ENCODE measurements around the gene UBL3.

Gene UBL3

GRCh38 chr13:29743201-29743786 is 107.1 kb downstream of the UBL3 start:
- Histone ChIP-seq H3K36me3 (ENCODE audit: control insufficient read depth, insufficient read depth, low read length) (no peaks in the 10 kb centered on the region), H3K4me1 (ENCODE audit: control insufficient read depth, insufficient read depth, low read length) (no peaks in the 10 kb centered on the region), H3K4me3 (ENCODE audit: low read depth, low read length) (no peak overlapping the region), H3K27ac (ENCODE audit: low read depth, low read length) (no peak overlapping the region), H3K9ac (ENCODE audit: low read length) (no peak overlapping the region), H3K27me3 (ENCODE audit: control insufficient read depth, insufficient read depth, low read length) (no peaks in the 10 kb centered on the region), H3K9me3 (ENCODE audit: control insufficient read depth, insufficient read depth, low read depth, low read length) (no peaks in the 10 kb centered on the region)

- no peak overlapping the region for H3K9ac ChIP-seq (ENCODE audit: low read length)
- H3K27me3 ChIP-seq (ENCODE audit: control insufficient read depth, insufficient read depth, low read length), result no peaks in the 10 kb centered on the region
- H3K4me1 ChIP-seq (ENCODE audit: control insufficient read depth, insufficient read depth, low read length), result no peaks in the 10 kb centered on the region
- H3K9me3 ChIP-seq (ENCODE audit: control insufficient read depth, insufficient read depth, low read depth, low read length), result no peaks in the 10 kb centered on the region
- no peak overlapping the region for H3K27ac ChIP-seq (ENCODE audit: low read depth, low read length)
- no peaks in the 10 kb centered on the region for H3K36me3 ChIP-seq (ENCODE audit: control insufficient read depth, insufficient read depth, low read length)
- no peak overlapping the region for H3K4me3 ChIP-seq (ENCODE audit: low read depth, low read length)
Observed at GRCh38 chr13:29740961-29741360, 109.5 kb downstream of the UBL3 start.

GRCh38 chr13:29737061-29737460 is 113.4 kb downstream of the UBL3 start:
- no peaks in the 10 kb centered on the region for H3K4me1 ChIP-seq (ENCODE audit: control insufficient read depth, insufficient read depth, low read length)

GRCh38 chr13:29733147-29733611 is 117.2 kb downstream of the UBL3 start:
- H3K27me3 ChIP-seq (ENCODE audit: control insufficient read depth, insufficient read depth, low read length), result peaks cover 3% of the 10 kb centered on the region; the same call in 1 of the 2 replicates
- H3K9me3 ChIP-seq (ENCODE audit: control insufficient read depth, insufficient read depth, low read depth, low read length), result no peaks in the 10 kb centered on the region
- H3K4me3 ChIP-seq (ENCODE audit: low read depth, low read length), result no peak overlapping the region
- H3K4me1 ChIP-seq (ENCODE audit: control insufficient read depth, insufficient read depth, low read length), result no peaks in the 10 kb centered on the region
- no peak overlapping the region for H3K27ac ChIP-seq (ENCODE audit: low read depth, low read length)
- H3K36me3 ChIP-seq (ENCODE audit: control insufficient read depth, insufficient read depth, low read length), result no peaks in the 10 kb centered on the region
- no peak overlapping the region for H3K9ac ChIP-seq (ENCODE audit: low read length)

More at GRCh38 chr13:29737061-29737460, 113.4 kb downstream of the UBL3 start:
- Histone ChIP-seq H3K4me3 (ENCODE audit: low read depth, low read length) (no peak overlapping the region), H3K9ac (ENCODE audit: low read length) (no peak overlapping the region), H3K27ac (ENCODE audit: low read depth, low read length) (no peak overlapping the region), H3K36me3 (ENCODE audit: control insufficient read depth, insufficient read depth, low read length) (no peaks in the 10 kb centered on the region), H3K27me3 (ENCODE audit: control insufficient read depth, insufficient read depth, low read length) (peaks cover 3% of the 10 kb centered on the region; the same call in 1 of the 2 replicates), H3K9me3 (ENCODE audit: control insufficient read depth, insufficient read depth, low read depth, low read length) (no peaks in the 10 kb centered on the region)

- Histone ChIP-seq H3K36me3 (ENCODE audit: control insufficient read depth, insufficient read depth, low read length) (no peaks in the 10 kb centered on the region), H3K9me3 (ENCODE audit: control insufficient read depth, insufficient read depth, low read depth, low read length) (peaks cover 19% of the 10 kb centered on the region), H3K4me3 (ENCODE audit: low read depth, low read length) (no peak overlapping the region), H3K27me3 (ENCODE audit: control insufficient read depth, insufficient read depth, low read length) (peaks cover 3% of the 10 kb centered on the region; the same call in 1 of the 2 replicates), H3K4me1 (ENCODE audit: control insufficient read depth, insufficient read depth, low read length) (no peaks in the 10 kb centered on the region), H3K9ac (ENCODE audit: low read length) (no peak overlapping the region), H3K27ac (ENCODE audit: low read depth, low read length) (no peak overlapping the region)
Observed at GRCh38 chr13:29730253-29730652, 120.2 kb downstream of the UBL3 start.

- H3K36me3 ChIP-seq (ENCODE audit: control insufficient read depth, insufficient read depth, low read length), result no peaks in the 10 kb centered on the region
- H3K27me3 ChIP-seq (ENCODE audit: control insufficient read depth, insufficient read depth, low read length), result no peaks in the 10 kb centered on the region
- H3K4me1 ChIP-seq (ENCODE audit: control insufficient read depth, insufficient read depth, low read length), result peaks cover 8% of the 10 kb centered on the region; the same call in 1 of the 2 replicates
- no peak overlapping the region for H3K27ac ChIP-seq (ENCODE audit: low read depth, low read length)
- H3K4me3 ChIP-seq (ENCODE audit: low read depth, low read length), result no peak overlapping the region
- peaks cover 17% of the 10 kb centered on the region for H3K9me3 ChIP-seq (ENCODE audit: control insufficient read depth, insufficient read depth, low read depth, low read length)
- H3K9ac ChIP-seq (ENCODE audit: low read length), result no peak overlapping the region
Observed at GRCh38 chr13:29722415-29722814, 128.0 kb downstream of the UBL3 start.

GRCh38 chr13:29721766-29722165 is 128.7 kb downstream of the UBL3 start:
- Histone ChIP-seq H3K27ac (ENCODE audit: low read depth, low read length) (no peak overlapping the region), H3K4me3 (ENCODE audit: low read depth, low read length) (no peak overlapping the region), H3K27me3 (ENCODE audit: control insufficient read depth, insufficient read depth, low read length) (no peaks in the 10 kb centered on the region), H3K9ac (ENCODE audit: low read length) (no peak overlapping the region), H3K9me3 (ENCODE audit: control insufficient read depth, insufficient read depth, low read depth, low read length) (peaks cover 11% of the 10 kb centered on the region), H3K4me1 (ENCODE audit: control insufficient read depth, insufficient read depth, low read length) (peaks cover 8% of the 10 kb centered on the region; the same call in 1 of the 2 replicates), H3K36me3 (ENCODE audit: control insufficient read depth, insufficient read depth, low read length) (no peaks in the 10 kb centered on the region)

- Histone ChIP-seq H3K27ac (ENCODE audit: low read depth, low read length) (no peak overlapping the region), H3K4me3 (ENCODE audit: low read depth, low read length) (no peak overlapping the region), H3K9ac (ENCODE audit: low read length) (no peak overlapping the region), H3K4me1 (ENCODE audit: control insufficient read depth, insufficient read depth, low read length) (peaks cover 8% of the 10 kb centered on the region; the same call in 1 of the 2 replicates), H3K36me3 (ENCODE audit: control insufficient read depth, insufficient read depth, low read length) (no peaks in the 10 kb centered on the region), H3K9me3 (ENCODE audit: control insufficient read depth, insufficient read depth, low read depth, low read length) (peaks cover 3% of the 10 kb centered on the region; the same call in 1 of the 2 replicates), H3K27me3 (ENCODE audit: control insufficient read depth, insufficient read depth, low read length) (no peaks in the 10 kb centered on the region)
Observed at GRCh38 chr13:29718694-29719093, 131.7 kb downstream of the UBL3 start.

- H3K27ac ChIP-seq (ENCODE audit: low read depth, low read length), result no peak overlapping the region
- H3K9ac ChIP-seq (ENCODE audit: low read length), result no peak overlapping the region
- H3K9me3 ChIP-seq (ENCODE audit: control insufficient read depth, insufficient read depth, low read depth, low read length), result peaks cover 3% of the 10 kb centered on the region; the same call in 1 of the 2 replicates
- no peak overlapping the region for H3K4me3 ChIP-seq (ENCODE audit: low read depth, low read length)
- peaks cover 4% of the 10 kb centered on the region; the same call in 1 of the 2 replicates for H3K4me1 ChIP-seq (ENCODE audit: control insufficient read depth, insufficient read depth, low read length)
- H3K36me3 ChIP-seq (ENCODE audit: control insufficient read depth, insufficient read depth, low read length), result no peaks in the 10 kb centered on the region
- no peaks in the 10 kb centered on the region for H3K27me3 ChIP-seq (ENCODE audit: control insufficient read depth, insufficient read depth, low read length)
Observed at GRCh38 chr13:29716493-29716892, 133.9 kb downstream of the UBL3 start.
